ENCODE data around the gene IL13.

DNA sequence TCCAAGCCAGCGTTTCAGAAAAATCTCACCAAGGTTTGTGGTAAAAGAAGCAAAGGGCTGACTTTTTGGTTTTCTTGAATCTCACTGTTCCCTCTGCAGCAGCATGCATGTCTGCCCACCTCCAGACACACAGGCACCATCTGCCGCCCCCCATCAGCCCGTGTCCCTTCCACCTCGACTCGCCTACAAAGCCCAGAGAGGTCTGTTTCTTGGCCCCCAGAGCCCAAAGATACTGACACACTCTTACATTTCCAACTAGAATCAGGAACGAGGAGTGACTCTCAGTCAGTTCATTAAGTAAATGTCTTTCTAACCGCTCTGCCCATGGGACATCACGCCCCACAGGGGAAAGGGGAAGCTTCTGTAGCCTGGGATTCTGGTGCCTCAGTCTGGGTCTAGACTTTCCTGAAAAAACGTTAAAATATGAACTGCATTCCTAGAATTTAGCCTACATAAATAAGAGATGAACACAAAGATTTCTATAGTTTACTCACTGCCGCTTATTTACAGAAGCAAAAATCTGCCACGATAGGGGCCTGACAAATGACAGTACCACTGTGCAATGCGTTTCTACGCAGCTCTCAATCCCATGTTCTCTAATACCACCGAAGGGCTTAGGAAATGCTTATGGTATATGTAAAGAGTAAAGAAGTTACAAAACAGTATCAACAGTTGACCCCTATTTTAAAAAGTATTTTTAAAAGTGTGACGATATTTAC, 19.9 kb downstream of the IL13 start:
- TF ChIP-seq POLR2AphosphoS5 (IDR thresholded peaks at IDR 0.05; ENCODE audit: insufficient read depth, low read depth, low read length) (no peak), EZH2 (IDR thresholded peaks at IDR 0.05; ENCODE audit: borderline replicate concordance, low read depth, low read length, severe bottlenecking) (no peak), MYC (IDR thresholded peaks at IDR 0.05; ENCODE audit: low read depth, low read length) (no peak)
- TF ChIP-seq, protein P1, sequence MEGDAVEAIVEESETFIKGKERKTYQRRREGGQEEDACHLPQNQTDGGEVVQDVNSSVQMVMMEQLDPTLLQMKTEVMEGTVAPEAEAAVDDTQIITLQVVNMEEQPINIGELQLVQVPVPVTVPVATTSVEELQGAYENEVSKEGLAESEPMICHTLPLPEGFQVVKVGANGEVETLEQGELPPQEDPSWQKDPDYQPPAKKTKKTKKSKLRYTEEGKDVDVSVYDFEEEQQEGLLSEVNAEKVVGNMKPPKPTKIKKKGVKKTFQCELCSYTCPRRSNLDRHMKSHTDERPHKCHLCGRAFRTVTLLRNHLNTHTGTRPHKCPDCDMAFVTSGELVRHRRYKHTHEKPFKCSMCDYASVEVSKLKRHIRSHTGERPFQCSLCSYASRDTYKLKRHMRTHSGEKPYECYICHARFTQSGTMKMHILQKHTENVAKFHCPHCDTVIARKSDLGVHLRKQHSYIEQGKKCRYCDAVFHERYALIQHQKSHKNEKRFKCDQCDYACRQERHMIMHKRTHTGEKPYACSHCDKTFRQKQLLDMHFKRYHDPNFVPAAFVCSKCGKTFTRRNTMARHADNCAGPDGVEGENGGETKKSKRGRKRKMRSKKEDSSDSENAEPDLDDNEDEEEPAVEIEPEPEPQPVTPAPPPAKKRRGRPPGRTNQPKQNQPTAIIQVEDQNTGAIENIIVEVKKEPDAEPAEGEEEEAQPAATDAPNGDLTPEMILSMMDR (IDR thresholded peaks at IDR 0.05; ENCODE audit: extremely low read depth in 1 of 2, insufficient read depth in 1 of 2, low read depth in 1 of 2, low read length in 2 of 2): no peak
- TF ChIP-seq, protein P2, sequence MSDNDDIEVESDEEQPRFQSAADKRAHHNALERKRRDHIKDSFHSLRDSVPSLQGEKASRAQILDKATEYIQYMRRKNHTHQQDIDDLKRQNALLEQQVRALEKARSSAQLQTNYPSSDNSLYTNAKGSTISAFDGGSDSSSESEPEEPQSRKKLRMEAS (IDR thresholded peaks at IDR 0.05; ENCODE audit: insufficient read depth, insufficient read length): no peak
